ENCODE results near the gene CRTC1.

Gene CRTC1

DNA sequence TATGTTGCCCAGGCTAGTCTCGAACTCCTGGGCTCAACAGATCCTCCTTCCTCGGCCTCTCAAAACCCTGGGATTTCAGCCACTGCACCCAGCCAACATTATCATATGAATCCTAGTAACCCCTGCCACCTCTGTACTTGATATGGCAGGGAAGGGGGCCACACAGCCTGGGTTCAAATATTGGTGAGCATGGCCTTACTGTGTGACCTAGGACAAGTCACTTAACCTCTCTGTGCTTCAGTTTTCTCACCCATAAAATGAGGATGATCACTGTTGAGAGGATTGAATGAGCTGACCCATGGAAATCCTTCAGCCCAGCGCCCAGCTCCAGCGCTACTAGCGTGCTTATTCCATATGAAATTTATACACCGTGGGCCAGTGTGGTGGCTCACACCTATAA is 111.2 kb downstream of the CRTC1 start:
- H3K36me3 ChIP-seq (ENCODE audit: control insufficient read depth in 2 of 2, insufficient read depth in 2 of 2, low read length in 2 of 2): no peaks in the 10 kb centered on the region
- peaks cover 48 to 54% of the 10 kb centered on the region in 2 donors for H3K27me3 ChIP-seq (ENCODE audit: control insufficient read depth in 1 of 2, insufficient read depth in 2 of 2, low read length in 2 of 2)
- H3K9ac ChIP-seq (ENCODE audit: low read length in 2 of 2): no peak overlapping the region
- H3K4me3 ChIP-seq (ENCODE audit: low read length in 2 of 2): no peak overlapping the region
- no peaks in the 10 kb centered on the region for H3K9me3 ChIP-seq (ENCODE audit: control insufficient read depth in 2 of 2, low read length in 2 of 2)
- H3K4me1 ChIP-seq (ENCODE audit: control insufficient read depth, insufficient read depth, low read length): peaks cover 16% of the 10 kb centered on the region
- no peak overlapping the region for H3K27ac ChIP-seq (ENCODE audit: low read length)

DNA sequence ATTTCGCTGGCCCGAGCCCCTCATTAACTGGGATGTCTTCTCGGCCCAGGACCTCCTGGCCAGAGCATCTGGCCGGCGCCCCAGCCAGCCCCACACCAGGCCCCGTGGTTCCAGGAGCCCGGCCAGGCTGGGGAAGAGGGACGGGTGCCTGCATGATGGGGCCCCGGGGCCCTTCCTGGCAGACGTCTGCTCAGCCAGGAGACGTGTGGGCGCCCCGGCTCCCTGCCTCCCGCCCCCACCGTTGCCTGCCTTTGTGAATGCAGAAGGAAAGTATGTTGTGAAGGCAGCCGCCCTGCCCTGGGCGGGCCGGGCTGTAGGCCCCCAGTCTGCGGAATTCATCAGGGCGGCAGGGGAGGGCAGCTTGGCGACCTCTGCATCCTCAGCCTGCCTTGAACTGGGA is 112.1 kb downstream of the CRTC1 start:
- no peak overlapping the region for H3K9ac ChIP-seq (ENCODE audit: low read length in 2 of 2)
- no peak overlapping the region for H3K4me3 ChIP-seq (ENCODE audit: low read length in 2 of 2)
- no peak overlapping the region for H3K27ac ChIP-seq (ENCODE audit: low read length)
- no peaks in the 10 kb centered on the region for H3K36me3 ChIP-seq (ENCODE audit: control insufficient read depth in 2 of 2, insufficient read depth in 2 of 2, low read length in 2 of 2)
- H3K4me1 ChIP-seq (ENCODE audit: control insufficient read depth, insufficient read depth, low read length): peaks cover 11% of the 10 kb centered on the region
- H3K27me3 ChIP-seq (ENCODE audit: control insufficient read depth in 1 of 2, insufficient read depth in 2 of 2, low read length in 2 of 2): peaks cover 42 to 49% of the 10 kb centered on the region in 2 donors
- H3K9me3 ChIP-seq (ENCODE audit: control insufficient read depth in 2 of 2, low read length in 2 of 2): no peaks in the 10 kb centered on the region

DNA sequence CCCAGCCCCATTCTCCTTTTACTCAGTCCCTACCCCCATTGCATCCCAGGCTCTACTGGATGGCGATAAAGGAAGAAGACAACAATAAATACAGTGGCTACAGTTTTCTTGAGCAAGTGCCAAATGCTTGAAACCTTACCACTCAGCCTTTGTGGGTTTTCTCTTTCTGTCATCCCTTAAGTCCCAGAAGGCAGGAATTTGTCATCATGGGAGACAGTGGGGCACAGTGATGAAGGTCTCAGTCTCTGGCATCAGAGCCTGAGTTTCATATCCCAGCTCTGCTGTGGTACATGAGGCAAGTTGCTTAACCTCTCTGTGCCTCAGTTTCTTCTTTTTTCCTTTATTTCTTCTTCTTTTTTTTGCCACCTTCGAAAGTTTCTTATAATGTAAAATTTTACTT is 112.8 kb downstream of the CRTC1 start:
- H3K27ac ChIP-seq (ENCODE audit: low read length): no peak overlapping the region
- H3K9me3 ChIP-seq (ENCODE audit: control insufficient read depth in 2 of 2, low read length in 2 of 2): no peaks in the 10 kb centered on the region
- no peak overlapping the region for H3K4me3 ChIP-seq (ENCODE audit: low read length in 2 of 2)
- peaks cover 4% of the 10 kb centered on the region for H3K4me1 ChIP-seq (ENCODE audit: control insufficient read depth, insufficient read depth, low read length)
- no peak overlapping the region for H3K9ac ChIP-seq (ENCODE audit: low read length in 2 of 2)
- peaks cover 35 to 42% of the 10 kb centered on the region in 2 donors for H3K27me3 ChIP-seq (ENCODE audit: control insufficient read depth in 1 of 2, insufficient read depth in 2 of 2, low read length in 2 of 2)
- no peaks in the 10 kb centered on the region for H3K36me3 ChIP-seq (ENCODE audit: control insufficient read depth in 2 of 2, insufficient read depth in 2 of 2, low read length in 2 of 2)

DNA sequence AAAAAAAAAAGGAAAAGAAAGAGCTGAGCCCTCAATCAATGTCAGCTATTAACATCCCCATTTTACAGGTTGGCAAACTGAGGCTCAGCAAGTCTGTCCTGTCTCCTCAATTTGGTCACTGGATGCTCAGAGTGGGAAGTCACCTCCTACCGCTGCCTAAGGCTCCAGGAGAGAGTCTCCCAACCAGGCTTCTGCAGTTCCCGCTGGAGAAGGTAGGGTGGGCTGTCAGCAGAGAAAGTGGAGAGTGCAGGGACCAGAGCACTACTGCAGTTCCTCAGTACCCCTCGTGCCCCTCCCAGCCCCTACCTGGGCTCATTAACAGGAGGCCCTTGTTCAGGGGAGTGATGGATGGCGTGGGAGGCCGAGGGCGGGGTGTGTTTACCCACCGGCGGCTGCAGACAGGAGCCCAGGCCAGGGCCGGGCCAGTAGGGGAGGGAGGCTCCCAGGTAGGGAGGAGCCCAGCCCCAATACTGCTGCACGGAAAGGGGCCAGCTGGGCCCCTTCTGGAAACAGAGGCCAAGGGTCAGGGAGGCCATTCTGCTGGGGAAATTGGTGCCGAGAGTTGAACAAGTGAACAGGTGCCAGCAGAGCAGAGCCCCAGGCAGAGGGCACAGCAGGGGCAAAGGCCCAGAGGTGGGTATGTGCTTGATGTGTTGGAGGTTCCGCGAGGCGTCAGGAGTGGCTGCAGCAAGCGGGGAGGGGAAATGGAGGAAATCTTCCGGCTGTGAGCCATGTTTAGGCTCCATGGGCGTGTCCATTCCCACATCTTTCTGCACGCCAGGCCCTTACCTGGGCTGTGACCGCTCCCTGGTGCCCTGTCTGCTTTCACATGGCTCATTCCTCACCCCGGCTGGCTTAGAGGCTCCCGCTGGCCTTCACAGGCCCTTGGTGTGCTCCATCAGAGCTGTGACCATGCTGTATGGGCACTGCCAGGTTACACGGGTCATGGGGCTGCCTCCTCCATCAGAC is 115.2 kb downstream of the CRTC1 start:
- no peak overlapping the region for H3K9ac ChIP-seq (ENCODE audit: low read length in 2 of 2)
- no peaks in the 10 kb centered on the region for H3K36me3 ChIP-seq (ENCODE audit: control insufficient read depth in 2 of 2, insufficient read depth in 2 of 2, low read length in 2 of 2)
- H3K9me3 ChIP-seq (ENCODE audit: control insufficient read depth in 2 of 2, low read length in 2 of 2): no peaks in the 10 kb centered on the region
- H3K4me1 ChIP-seq (ENCODE audit: control insufficient read depth, insufficient read depth, low read length): peaks cover 2% of the 10 kb centered on the region
- H3K27me3 ChIP-seq (ENCODE audit: control insufficient read depth in 1 of 2, insufficient read depth in 2 of 2, low read length in 2 of 2): peaks cover 16 to 26% of the 10 kb centered on the region in 2 donors
- H3K27ac ChIP-seq (ENCODE audit: low read length): no peak overlapping the region
- no peak overlapping the region for H3K4me3 ChIP-seq (ENCODE audit: low read length in 2 of 2)

DNA sequence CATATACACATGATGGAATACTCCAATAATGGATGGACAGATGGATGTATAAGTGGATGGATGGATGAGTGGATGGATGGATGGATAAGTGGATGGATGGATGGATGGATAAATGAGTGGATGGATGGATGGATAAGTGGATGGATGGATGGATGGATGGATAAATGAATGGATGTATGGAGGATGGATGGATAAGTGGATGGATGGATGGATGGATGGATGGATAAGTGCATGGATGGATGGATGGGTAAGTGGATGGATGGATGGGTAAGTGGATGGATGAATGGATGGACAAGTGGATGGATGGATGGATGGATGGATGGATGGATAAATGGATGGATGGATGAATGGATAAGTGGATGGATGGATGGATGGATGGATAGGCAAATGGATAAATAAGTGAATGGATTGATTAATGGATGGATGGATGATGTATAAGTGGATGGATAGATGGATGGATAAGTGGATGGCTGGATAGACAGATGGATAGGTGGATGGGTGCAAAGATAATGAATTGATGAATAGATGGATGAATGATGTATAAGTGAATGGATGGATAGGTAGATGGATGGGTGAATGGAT is 116.0 kb downstream of the CRTC1 start:
- H3K27ac ChIP-seq (ENCODE audit: low read length): no peak overlapping the region
- H3K9me3 ChIP-seq (ENCODE audit: control insufficient read depth in 2 of 2, low read length in 2 of 2): no peaks in the 10 kb centered on the region
- H3K27me3 ChIP-seq (ENCODE audit: control insufficient read depth in 1 of 2, insufficient read depth in 2 of 2, low read length in 2 of 2): peaks cover 15 to 21% of the 10 kb centered on the region in 2 donors
- H3K4me3 ChIP-seq (ENCODE audit: low read length in 2 of 2): no peak overlapping the region
- H3K4me1 ChIP-seq (ENCODE audit: control insufficient read depth, insufficient read depth, low read length): peaks cover 2% of the 10 kb centered on the region
- no peaks in the 10 kb centered on the region for H3K36me3 ChIP-seq (ENCODE audit: control insufficient read depth in 2 of 2, insufficient read depth in 2 of 2, low read length in 2 of 2)
- no peak overlapping the region for H3K9ac ChIP-seq (ENCODE audit: low read length in 2 of 2)

DNA sequence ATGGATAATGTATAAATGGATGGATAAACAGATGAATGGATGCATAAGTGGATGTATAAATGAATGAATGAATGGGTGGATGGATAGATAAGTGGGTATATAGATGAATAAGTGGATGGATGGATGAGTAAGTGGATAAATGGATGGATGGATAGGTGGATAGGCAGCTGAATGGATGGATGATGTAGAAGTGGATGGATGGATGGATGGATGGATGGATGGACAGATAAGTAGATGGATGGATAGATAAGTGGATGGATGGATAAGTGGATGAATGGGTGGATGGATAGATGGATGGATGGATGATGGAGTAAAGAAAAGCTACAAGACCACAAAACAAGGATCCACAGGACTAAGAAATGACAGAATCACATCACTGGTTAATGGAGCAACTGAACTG is 116.6 kb downstream of the CRTC1 start:
- Histone ChIP-seq H3K4me1 (ENCODE audit: control insufficient read depth, insufficient read depth, low read length) (peaks cover 2% of the 10 kb centered on the region), H3K4me3 (ENCODE audit: low read length in 2 of 2) (no peak overlapping the region), H3K27ac (ENCODE audit: low read length) (no peak overlapping the region), H3K9ac (ENCODE audit: low read length in 2 of 2) (no peak overlapping the region), H3K27me3 (ENCODE audit: control insufficient read depth in 1 of 2, insufficient read depth in 2 of 2, low read length in 2 of 2) (peaks cover 12 to 18% of the 10 kb centered on the region in 2 donors), H3K9me3 (ENCODE audit: control insufficient read depth in 2 of 2, low read length in 2 of 2) (no peaks in the 10 kb centered on the region), H3K36me3 (ENCODE audit: control insufficient read depth in 2 of 2, insufficient read depth in 2 of 2, low read length in 2 of 2) (no peaks in the 10 kb centered on the region)

DNA sequence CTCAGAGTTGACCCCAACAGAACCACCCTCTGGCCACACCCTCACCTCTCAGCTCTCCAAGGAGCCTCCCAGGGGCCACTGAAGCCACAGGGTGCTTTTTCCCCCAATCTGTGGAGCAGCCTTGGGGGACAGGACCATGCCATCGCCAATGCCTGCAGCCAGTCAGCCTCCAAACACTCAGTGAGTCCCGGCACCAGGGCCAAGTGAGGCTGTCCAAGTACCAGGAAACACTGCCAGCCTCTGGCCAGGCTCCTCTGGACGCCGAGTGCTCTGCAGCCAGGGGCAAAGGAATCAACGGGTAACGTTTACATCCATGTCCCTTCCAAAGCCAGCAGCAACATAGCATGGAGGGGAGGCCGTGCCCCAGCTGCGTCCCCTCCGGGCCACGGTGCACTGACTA is 117.2 kb downstream of the CRTC1 start:
- Histone ChIP-seq H3K4me3 (ENCODE audit: low read length in 2 of 2) (no peak overlapping the region), H3K36me3 (ENCODE audit: control insufficient read depth in 2 of 2, insufficient read depth in 2 of 2, low read length in 2 of 2) (no peaks in the 10 kb centered on the region), H3K4me1 (ENCODE audit: control insufficient read depth, insufficient read depth, low read length) (peaks cover 2% of the 10 kb centered on the region), H3K9me3 (ENCODE audit: control insufficient read depth in 2 of 2, low read length in 2 of 2) (no peaks in the 10 kb centered on the region), H3K27ac (ENCODE audit: low read length) (no peak overlapping the region), H3K9ac (ENCODE audit: low read length in 2 of 2) (no peak overlapping the region), H3K27me3 (ENCODE audit: control insufficient read depth in 1 of 2, insufficient read depth in 2 of 2, low read length in 2 of 2) (peaks cover 12 to 18% of the 10 kb centered on the region in 2 donors)

DNA sequence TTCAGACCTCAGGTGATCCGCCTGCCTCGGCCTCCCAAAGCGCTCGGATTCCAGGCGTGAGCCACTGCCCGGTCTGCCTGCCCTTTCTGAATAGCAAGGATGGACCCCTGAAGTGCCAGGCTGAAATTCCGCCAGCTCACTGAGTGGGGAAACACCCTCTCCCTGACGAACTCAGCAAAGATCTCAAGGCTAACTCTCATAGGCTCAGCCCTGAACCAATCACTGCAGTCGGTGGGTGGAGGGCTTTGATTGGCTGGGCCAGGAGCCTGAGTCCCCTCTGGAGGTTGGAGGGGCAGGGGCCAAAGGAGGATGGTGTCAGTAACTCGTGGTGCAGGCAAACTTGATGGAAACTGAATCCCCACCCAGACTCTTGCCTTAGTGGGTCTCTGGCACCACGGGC is 118.9 kb downstream of the CRTC1 start:
- Histone ChIP-seq H3K36me3 (ENCODE audit: control insufficient read depth in 2 of 2, insufficient read depth in 2 of 2, low read length in 2 of 2) (no peaks in the 10 kb centered on the region), H3K27me3 (ENCODE audit: control insufficient read depth in 1 of 2, insufficient read depth in 2 of 2, low read length in 2 of 2) (peaks cover 8 to 12% of the 10 kb centered on the region in 2 donors), H3K9me3 (ENCODE audit: control insufficient read depth in 2 of 2, low read length in 2 of 2) (no peaks in the 10 kb centered on the region), H3K4me1 (ENCODE audit: control insufficient read depth, insufficient read depth, low read length) (no peaks in the 10 kb centered on the region), H3K4me3 (ENCODE audit: low read length in 2 of 2) (no peak overlapping the region), H3K9ac (ENCODE audit: low read length in 2 of 2) (no peak overlapping the region), H3K27ac (ENCODE audit: low read length) (no peak overlapping the region)

DNA sequence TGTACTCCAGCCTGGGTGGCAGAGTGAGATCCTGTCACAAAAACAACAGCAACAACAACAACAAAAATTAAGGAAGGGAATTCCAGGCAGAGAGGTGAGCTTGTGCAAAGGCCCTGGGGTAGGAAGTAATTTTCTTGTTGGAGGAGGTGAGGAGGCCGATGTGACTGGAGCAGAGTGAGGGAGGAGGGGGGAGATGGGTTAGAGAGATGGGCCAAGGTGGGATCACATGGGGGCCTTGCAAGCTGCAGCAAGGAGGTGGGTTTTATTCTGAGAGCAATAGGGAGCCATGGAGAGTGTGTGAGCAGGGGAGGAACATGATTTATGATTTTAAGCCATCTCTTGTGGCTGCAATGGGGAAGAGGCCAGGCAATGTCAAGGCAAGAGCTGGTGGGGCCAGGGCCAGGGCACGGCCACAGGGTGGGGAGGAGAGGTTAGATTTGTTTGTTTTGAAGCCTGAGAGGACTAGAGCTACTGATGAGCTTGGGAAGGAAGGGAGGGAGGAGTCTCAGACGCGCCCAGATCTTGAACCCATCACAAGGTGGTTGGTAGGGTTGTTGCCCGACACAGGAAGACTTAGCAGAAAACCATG is 120.2 kb downstream of the CRTC1 start:
- no peaks in the 10 kb centered on the region for H3K4me1 ChIP-seq (ENCODE audit: control insufficient read depth, insufficient read depth, low read length)
- no peaks in the 10 kb centered on the region for H3K9me3 ChIP-seq (ENCODE audit: control insufficient read depth in 2 of 2, low read length in 2 of 2)
- H3K27ac ChIP-seq (ENCODE audit: low read length): no peak overlapping the region
- no peak overlapping the region for H3K4me3 ChIP-seq (ENCODE audit: low read length in 2 of 2)
- no peak overlapping the region for H3K9ac ChIP-seq (ENCODE audit: low read length in 2 of 2)
- peaks cover 8% of the 10 kb centered on the region in 2 donors for H3K27me3 ChIP-seq (ENCODE audit: control insufficient read depth in 1 of 2, insufficient read depth in 2 of 2, low read length in 2 of 2)
- no peaks in the 10 kb centered on the region for H3K36me3 ChIP-seq (ENCODE audit: control insufficient read depth in 2 of 2, insufficient read depth in 2 of 2, low read length in 2 of 2)

DNA sequence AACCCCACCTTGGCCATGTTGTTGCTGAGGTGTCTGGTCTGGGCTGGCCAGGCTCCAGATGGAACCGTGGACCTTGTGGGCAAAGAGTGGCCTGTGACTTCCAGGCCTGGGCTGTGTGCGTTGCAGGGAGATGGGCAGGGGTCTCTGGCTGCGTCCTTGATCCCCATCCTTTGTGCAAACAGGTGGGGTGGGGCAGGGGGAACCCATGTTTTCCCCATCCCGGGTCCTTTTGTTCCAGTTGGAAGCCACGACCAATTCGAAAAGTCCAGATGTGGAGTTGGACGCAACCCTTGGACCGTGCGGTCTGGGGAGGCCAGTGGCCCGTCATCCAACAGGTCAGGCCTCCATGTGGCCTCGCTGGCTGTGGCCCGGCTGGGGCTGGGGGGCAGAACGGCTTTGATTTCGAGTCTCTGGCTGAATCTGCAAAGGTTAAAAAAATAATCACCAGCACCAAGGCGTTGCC is 120.7 kb downstream of the CRTC1 start:
- no peaks in the 10 kb centered on the region for H3K36me3 ChIP-seq (ENCODE audit: control insufficient read depth in 2 of 2, insufficient read depth in 2 of 2, low read length in 2 of 2)
- no peak overlapping the region for H3K27ac ChIP-seq (ENCODE audit: low read length)
- peaks cover 3 to 6% of the 10 kb centered on the region in 2 donors for H3K27me3 ChIP-seq (ENCODE audit: control insufficient read depth in 1 of 2, insufficient read depth in 2 of 2, low read length in 2 of 2)
- H3K4me1 ChIP-seq (ENCODE audit: control insufficient read depth, insufficient read depth, low read length): no peaks in the 10 kb centered on the region
- no peak overlapping the region for H3K4me3 ChIP-seq (ENCODE audit: low read length in 2 of 2)
- no peaks in the 10 kb centered on the region for H3K9me3 ChIP-seq (ENCODE audit: control insufficient read depth in 2 of 2, low read length in 2 of 2)
- no peak overlapping the region for H3K9ac ChIP-seq (ENCODE audit: low read length in 2 of 2)

All from stomach smooth muscle (tissue), 2 donors.